Measurements from ENCODE around the gene RPL10A.

- TF ChIP-seq, protein P1, sequence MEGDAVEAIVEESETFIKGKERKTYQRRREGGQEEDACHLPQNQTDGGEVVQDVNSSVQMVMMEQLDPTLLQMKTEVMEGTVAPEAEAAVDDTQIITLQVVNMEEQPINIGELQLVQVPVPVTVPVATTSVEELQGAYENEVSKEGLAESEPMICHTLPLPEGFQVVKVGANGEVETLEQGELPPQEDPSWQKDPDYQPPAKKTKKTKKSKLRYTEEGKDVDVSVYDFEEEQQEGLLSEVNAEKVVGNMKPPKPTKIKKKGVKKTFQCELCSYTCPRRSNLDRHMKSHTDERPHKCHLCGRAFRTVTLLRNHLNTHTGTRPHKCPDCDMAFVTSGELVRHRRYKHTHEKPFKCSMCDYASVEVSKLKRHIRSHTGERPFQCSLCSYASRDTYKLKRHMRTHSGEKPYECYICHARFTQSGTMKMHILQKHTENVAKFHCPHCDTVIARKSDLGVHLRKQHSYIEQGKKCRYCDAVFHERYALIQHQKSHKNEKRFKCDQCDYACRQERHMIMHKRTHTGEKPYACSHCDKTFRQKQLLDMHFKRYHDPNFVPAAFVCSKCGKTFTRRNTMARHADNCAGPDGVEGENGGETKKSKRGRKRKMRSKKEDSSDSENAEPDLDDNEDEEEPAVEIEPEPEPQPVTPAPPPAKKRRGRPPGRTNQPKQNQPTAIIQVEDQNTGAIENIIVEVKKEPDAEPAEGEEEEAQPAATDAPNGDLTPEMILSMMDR (conservative IDR thresholded peaks at IDR 0.05; ENCODE audit: low read length): no peak
- no peak for TF ChIP-seq EZH2phosphoT487 (IDR thresholded peaks at IDR 0.05; ENCODE audit: borderline replicate concordance, low read depth, low read length)
Observed at GRCh38 chr6:35451354-35452182, 16.6 kb upstream of the RPL10A start.
